Right atrium auricular region (tissue), 2 donors: ENCODE measurements around the gene CDT1. TPM values are rescaled to one million over a fixed set of nuclear protein-coding genes. Genes with fewer than 3 reads are reported as not detected.

Experiments
- DNase-seq: peaks from one replicate; pipeline ENCODE4 v3.0.0-alpha.2; 2019; ENCODE audit warnings: low spot score
- H3K27ac ChIP-seq, 2 donors: fragments of 200-600 bp; sonication (generic); 1 replicate in 1 of 2; 2 replicates in 1 of 2; pipeline ENCODE4 v1.5.1; 2016 to 2019
- H3K27me3 ChIP-seq, 2 donors: fragments of 200-600 bp; sonication (generic); one replicate each; pipeline versions ENCODE4 v1.5.1 to v1.6.0; 2017 to 2019
- H3K36me3 ChIP-seq: fragments of 200-600 bp; sonication (generic); one replicate; pipeline ENCODE4 v1.5.1; 2016
- H3K4me1 ChIP-seq, 2 donors: fragments of 200-600 bp; sonication (generic); one replicate each; pipeline versions ENCODE4 v1.5.1 to v1.6.0; 2017 to 2019
- H3K4me3 ChIP-seq, 2 donors: fragments of 200-600 bp; sonication (generic); 1 replicate in 1 of 2; 2 replicates in 1 of 2; pipeline ENCODE4 v1.5.1; 2017 to 2019; ENCODE audit warnings: mild to moderate bottlenecking in 1 of 2, moderate library complexity in 1 of 2
- H3K9me3 ChIP-seq, 2 donors: fragments of 200-600 bp; sonication (generic); one replicate each; pipeline ENCODE4 v1.5.1; 2019
- total RNA-seq, 2 donors: library from RNA; depleted of rRNA; stranded (reverse); fragments of >200 nt; gene quantifications; one replicate each; pipeline ENCODE4 v1.1.0, GENCODE V29; 2016
- TF ChIP-seq, protein P1 (sequence below), 2 donors: fragments of 200-600 bp; sonication (generic); IDR thresholded peaks; one replicate each; pipeline ENCODE4 v1.5.1; 2019; ENCODE audit warnings: antibody characterized with exemption in 2 of 2

Gene CDT1
- total RNA-seq, 2 donors from 2014 or later, result 0.39 to 1.3 TPM

DNA sequence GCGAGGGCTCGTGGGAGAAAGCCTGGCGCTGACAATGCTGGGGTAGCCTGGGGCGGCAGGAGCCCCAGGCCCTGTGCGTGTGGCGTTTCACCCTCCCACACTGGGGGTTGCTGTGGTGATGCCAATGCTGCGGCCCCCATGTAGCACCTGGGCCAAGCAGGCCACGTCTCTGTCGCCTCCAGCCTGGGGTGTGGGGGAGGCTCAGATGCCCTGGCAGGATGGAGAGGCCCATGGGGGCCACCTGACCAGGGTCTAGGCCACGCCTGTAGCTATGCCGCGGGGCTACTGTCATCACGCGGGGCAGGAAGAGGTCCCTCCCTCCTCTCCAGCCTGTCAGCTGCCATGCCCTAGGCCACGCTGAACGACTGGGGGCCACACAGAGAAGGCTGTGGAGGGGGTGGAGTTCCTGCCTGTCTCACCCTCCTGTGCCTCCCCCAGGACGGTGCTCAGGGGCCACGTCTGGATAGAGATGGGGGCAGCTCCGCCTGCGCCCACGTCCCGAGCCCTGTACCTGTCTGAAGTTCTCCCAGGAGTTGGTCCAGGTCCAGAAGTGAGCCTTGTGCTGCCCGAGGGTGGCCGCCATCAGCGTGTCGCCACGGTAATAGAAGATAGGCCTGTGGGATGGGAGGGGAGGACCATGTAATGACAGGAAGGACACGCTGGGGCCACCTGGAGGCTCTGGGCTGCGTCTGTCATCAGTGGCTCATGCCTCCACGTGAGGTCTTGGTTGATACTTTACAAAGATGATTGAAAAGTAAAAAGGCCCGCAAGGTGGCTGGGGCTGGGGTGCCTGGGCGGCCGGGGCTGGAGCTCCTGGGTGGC is 20.9 kb downstream of the CDT1 start:
- no peak overlapping the region for H3K4me3 ChIP-seq
- DNase-seq, result no peak
- H3K27me3 ChIP-seq, result no peaks in the 10 kb centered on the region
- no peaks in the 10 kb centered on the region for H3K4me1 ChIP-seq
- peaks cover 29% of the 10 kb centered on the region for H3K36me3 ChIP-seq
- TF ChIP-seq, protein P1, sequence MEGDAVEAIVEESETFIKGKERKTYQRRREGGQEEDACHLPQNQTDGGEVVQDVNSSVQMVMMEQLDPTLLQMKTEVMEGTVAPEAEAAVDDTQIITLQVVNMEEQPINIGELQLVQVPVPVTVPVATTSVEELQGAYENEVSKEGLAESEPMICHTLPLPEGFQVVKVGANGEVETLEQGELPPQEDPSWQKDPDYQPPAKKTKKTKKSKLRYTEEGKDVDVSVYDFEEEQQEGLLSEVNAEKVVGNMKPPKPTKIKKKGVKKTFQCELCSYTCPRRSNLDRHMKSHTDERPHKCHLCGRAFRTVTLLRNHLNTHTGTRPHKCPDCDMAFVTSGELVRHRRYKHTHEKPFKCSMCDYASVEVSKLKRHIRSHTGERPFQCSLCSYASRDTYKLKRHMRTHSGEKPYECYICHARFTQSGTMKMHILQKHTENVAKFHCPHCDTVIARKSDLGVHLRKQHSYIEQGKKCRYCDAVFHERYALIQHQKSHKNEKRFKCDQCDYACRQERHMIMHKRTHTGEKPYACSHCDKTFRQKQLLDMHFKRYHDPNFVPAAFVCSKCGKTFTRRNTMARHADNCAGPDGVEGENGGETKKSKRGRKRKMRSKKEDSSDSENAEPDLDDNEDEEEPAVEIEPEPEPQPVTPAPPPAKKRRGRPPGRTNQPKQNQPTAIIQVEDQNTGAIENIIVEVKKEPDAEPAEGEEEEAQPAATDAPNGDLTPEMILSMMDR (IDR thresholded peaks at IDR 0.05), result no peak
- H3K9me3 ChIP-seq, result no peaks in the 10 kb centered on the region
- H3K27ac ChIP-seq, result no peak overlapping the region

DNA sequence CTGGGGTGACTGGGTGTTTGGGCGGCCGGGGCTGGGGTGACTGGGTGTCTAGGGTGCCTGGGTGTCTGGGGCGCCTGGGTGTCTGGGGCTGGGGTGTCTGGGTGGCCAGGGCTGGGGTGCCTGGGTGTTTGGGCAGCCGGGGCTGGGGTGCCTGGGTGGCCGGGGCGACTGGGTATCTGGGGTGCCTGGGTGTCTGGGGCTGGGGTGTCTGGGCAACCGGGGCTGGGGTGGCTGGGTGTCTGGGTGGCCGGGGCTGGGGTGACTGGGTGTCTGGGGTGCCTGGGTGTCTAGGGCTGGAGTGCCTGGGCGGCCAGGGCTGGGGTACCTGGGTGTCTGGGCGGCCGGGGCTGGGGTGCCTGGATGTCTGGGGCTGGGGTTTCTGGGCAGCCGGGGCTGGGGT is 21.6 kb downstream of the CDT1 start:
- Histone ChIP-seq H3K27me3 (no peaks in the 10 kb centered on the region), H3K36me3 (peaks cover 29% of the 10 kb centered on the region), H3K9me3 (no peaks in the 10 kb centered on the region), H3K4me1 (no peaks in the 10 kb centered on the region), H3K4me3 (no peak overlapping the region), H3K27ac (no peak overlapping the region)
- TF ChIP-seq, protein P1 (IDR thresholded peaks at IDR 0.05), result no peak
- DNase-seq, result no peak

DNA sequence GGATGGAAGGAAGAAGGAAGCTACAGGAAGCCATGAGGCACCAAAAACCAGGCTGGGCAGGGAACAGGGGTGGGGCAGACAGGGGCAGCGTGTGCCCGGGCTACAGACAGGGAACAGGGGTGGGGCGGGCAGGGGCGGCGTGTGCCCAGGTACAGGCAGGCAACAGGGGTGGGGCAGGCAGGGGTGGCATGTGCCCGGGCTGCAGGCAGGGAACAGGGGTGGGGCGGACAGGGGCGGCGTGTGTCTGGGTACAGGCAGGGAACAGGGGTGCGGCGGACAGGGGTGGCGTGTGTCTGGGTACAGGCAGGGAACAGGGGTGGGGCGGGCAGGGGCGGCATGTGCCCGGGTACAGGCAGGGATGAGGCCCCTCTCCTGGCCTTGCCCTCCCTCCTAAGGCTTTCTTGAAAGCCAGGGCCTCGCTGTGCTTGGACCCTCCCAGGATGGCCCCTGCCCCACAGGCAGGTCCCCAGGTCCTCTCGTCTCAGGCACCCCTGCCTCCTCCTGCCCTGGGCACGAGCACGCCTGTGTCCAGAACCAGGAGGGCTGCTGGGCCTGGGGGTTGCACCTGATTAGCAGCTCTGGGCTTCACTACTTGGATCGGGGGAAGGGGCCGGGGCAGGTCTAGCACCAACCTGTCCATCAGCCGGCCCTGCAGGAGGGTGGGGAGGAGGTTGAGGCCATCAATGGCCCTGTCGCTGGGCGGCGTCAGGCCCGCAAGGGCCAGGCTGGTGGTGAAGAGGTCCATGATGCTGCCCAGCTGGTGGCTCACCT is 22.7 kb downstream of the CDT1 start:
- Histone ChIP-seq H3K4me3 (no peak overlapping the region), H3K9me3 (no peaks in the 10 kb centered on the region), H3K27me3 (no peaks in the 10 kb centered on the region), H3K4me1 (no peaks in the 10 kb centered on the region), H3K27ac (no peak overlapping the region), H3K36me3 (peaks cover 29% of the 10 kb centered on the region)
- TF ChIP-seq, protein P1 (IDR thresholded peaks at IDR 0.05), result no peak
- no peak for DNase-seq

DNA sequence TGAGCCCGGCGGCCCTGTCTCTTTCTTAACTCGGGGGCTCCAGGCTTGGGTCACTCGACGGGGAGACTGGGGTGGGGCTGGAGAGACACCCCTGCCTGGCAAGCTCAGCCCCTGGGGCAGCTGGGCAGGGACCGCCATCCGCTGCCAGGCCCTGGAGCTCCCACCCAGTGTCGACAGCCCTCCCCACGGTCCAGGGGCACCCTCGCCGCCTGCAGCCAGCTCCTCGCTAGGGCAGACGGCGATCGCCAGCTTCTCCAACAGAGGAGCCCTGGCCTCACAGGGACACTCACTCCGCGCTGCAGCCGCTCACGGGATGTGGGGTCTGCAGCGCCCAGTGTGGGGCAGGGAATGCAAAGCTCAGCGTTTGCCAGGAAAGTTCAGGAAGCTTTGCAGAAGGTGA is 24.1 kb downstream of the CDT1 start:
- H3K36me3 ChIP-seq, result peaks cover 19% of the 10 kb centered on the region
- no peak for DNase-seq

DNA sequence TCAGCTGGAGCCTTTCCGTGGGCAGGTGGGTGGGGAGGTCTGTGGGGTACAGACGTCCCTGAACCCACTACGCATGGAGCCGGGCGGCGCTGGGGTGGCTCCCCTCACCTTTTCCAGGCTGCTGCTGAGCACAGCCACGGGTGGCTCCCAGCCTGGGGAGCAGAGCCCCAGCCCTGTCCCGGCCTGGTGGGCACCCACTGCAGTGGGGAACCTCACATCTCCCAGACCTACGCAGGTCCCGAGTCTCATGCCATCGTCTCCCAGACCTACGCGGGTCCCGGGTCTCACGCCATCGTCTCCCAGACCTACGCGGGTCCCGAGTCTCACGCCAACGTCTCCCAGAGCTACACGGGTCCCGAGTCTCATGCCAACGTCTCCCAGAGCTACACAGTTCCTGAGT is 25.1 kb downstream of the CDT1 start:
- H3K27me3 ChIP-seq, result no peaks in the 10 kb centered on the region
- peaks cover 15% of the 10 kb centered on the region for H3K36me3 ChIP-seq
- H3K9me3 ChIP-seq, result no peaks in the 10 kb centered on the region
- H3K4me1 ChIP-seq, result no peaks in the 10 kb centered on the region
- no peak overlapping the region for H3K4me3 ChIP-seq
- TF ChIP-seq, protein P1 (IDR thresholded peaks at IDR 0.05), result no peak
- no peak for DNase-seq
- H3K27ac ChIP-seq, result no peak overlapping the region

More for the DNA sequence above, 24.1 kb downstream of the CDT1 start:
- Histone ChIP-seq H3K9me3 (no peaks in the 10 kb centered on the region), H3K27me3 (no peaks in the 10 kb centered on the region), H3K4me3 (no peak overlapping the region), H3K4me1 (no peaks in the 10 kb centered on the region), H3K27ac (no peak overlapping the region)
- TF ChIP-seq, protein P1 (IDR thresholded peaks at IDR 0.05), result no peak
